BLaER1 (cell line): ENCODE results near the gene CRISPLD2.

Source experiments
- H3K27ac ChIP-seq: shearing (Covaris generic); formaldehyde crosslinking; 2 replicates; pipeline ENCODE4 v1.8.1; 2022
- H3K27me3 ChIP-seq: shearing (Covaris generic); formaldehyde crosslinking; 2 replicates; pipeline ENCODE4 v1.8.1; 2022
- H3K36me3 ChIP-seq: shearing (Covaris generic); formaldehyde crosslinking; 2 replicates; pipeline ENCODE4 v1.8.1; 2022
- H3K4me1 ChIP-seq: shearing (Covaris generic); formaldehyde crosslinking; 2 replicates; pipeline ENCODE4 v1.8.1; 2022
- H3K4me2 ChIP-seq: shearing (Covaris generic); formaldehyde crosslinking; 2 replicates; pipeline ENCODE4 v1.8.1; 2022
- H3K4me3 ChIP-seq: shearing (Covaris generic); formaldehyde crosslinking; 2 replicates; pipeline ENCODE4 v1.8.1; 2022
- H3K9ac ChIP-seq: shearing (Covaris generic); formaldehyde crosslinking; 2 replicates; pipeline ENCODE4 v1.8.1; 2022
- H3K9me3 ChIP-seq: shearing (Covaris generic); formaldehyde crosslinking; 2 replicates; pipeline ENCODE4 v1.8.1; 2022
- H4K20me1 ChIP-seq: shearing (Covaris generic); formaldehyde crosslinking; 2 replicates; pipeline ENCODE4 v1.8.1; 2022
- Cebpa-rat ChIP-seq: shearing (Covaris generic); IDR thresholded peaks from 2 replicates; pipeline ENCODE4 v1.8.1; 2022

The CRISPLD2 gene

DNA sequence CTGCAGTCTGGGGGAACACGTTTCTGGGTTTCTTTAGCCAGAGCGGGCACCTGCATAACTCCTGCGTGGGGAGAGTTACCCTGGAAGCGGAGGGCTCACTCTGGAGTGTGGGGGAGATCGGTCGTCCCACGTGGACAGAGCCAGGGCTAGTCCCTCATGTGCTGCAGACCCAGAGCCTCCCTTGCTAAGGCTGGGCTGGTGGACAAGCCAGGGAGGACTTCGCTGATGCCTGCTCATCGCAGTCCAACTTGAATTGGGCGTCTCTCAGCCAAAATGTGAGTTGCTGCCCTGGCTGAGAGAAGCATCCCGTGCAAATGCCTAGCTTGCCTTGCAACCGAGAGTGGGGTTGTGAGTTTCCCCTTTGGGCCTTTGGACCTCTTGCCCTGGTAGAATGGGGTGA is 986 bp downstream of the CRISPLD2 start:
- no peaks in the 10 kb centered on the region for H3K9me3 ChIP-seq
- no peak for TF ChIP-seq Cebpa-rat
- H3K4me2 ChIP-seq = peak overlapping the region; percentile 82
- H3K4me3 ChIP-seq = no peak overlapping the region
- H4K20me1 ChIP-seq = peaks cover 11% of the 10 kb centered on the region; the same call in 1 of the 2 replicates
- no peak overlapping the region for H3K27ac ChIP-seq
- peaks cover 16% of the 10 kb centered on the region for H3K27me3 ChIP-seq
- no peaks in the 10 kb centered on the region for H3K36me3 ChIP-seq
- H3K9ac ChIP-seq = no peak overlapping the region
- H3K4me1 ChIP-seq = peaks cover 22% of the 10 kb centered on the region

- Histone ChIP-seq H3K36me3 (no peaks in the 10 kb centered on the region), H3K27ac (no peak overlapping the region), H3K4me2 (no peak overlapping the region), H3K4me1 (peaks cover 22% of the 10 kb centered on the region), H3K9ac (no peak overlapping the region), H3K4me3 (no peak overlapping the region), H3K27me3 (peaks cover 16% of the 10 kb centered on the region), H3K9me3 (no peaks in the 10 kb centered on the region), H4K20me1 (peaks cover 11% of the 10 kb centered on the region; the same call in 1 of the 2 replicates)
- no peak for TF ChIP-seq Cebpa-rat
Measured at GRCh38 chr16:84821179-84821578, 1.4 kb downstream of the CRISPLD2 start.

GRCh38 chr16:84821728-84822689 is 2.2 kb downstream of the CRISPLD2 start:
- no peak overlapping the region for H3K4me3 ChIP-seq
- no peaks in the 10 kb centered on the region for H3K36me3 ChIP-seq
- peaks cover 16% of the 10 kb centered on the region for H3K27me3 ChIP-seq
- H3K4me2 ChIP-seq = peak overlapping the region; percentile 41
- peaks cover 23% of the 10 kb centered on the region for H3K4me1 ChIP-seq
- H4K20me1 ChIP-seq = peaks cover 11% of the 10 kb centered on the region; the same call in 1 of the 2 replicates
- no peaks in the 10 kb centered on the region for H3K9me3 ChIP-seq
- H3K27ac ChIP-seq = no peak overlapping the region
- H3K9ac ChIP-seq = no peak overlapping the region
- no peak for TF ChIP-seq Cebpa-rat

DNA sequence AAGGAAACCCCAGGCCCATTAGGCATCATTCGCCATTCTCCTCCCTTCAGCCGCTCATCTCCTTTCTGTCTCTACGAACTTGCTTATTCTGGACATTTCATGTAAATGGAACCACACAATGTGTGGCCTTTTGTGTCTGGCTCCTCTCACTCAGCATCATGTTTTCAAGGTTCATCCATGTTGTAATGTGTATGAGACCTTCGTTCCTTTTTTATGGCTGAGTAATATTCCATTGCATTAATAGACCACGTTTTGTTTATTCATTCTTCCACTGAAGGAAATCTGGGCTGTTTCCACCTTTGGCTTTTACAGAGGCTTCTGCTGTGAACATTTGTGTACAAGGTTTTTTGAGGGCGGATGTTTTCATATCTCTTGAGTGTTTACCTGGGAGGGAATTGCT is 3.2 kb downstream of the CRISPLD2 start:
- no peaks in the 10 kb centered on the region for H3K9me3 ChIP-seq
- H3K4me2 ChIP-seq = peak overlapping the region; percentile 41
- H3K27ac ChIP-seq = no peak overlapping the region
- H3K9ac ChIP-seq = no peak overlapping the region
- H3K4me1 ChIP-seq = peaks cover 32% of the 10 kb centered on the region
- H3K36me3 ChIP-seq = no peaks in the 10 kb centered on the region
- no peak for TF ChIP-seq Cebpa-rat
- peaks cover 16% of the 10 kb centered on the region for H3K27me3 ChIP-seq
- H4K20me1 ChIP-seq = peaks cover 11% of the 10 kb centered on the region; the same call in 1 of the 2 replicates
- no peak overlapping the region for H3K4me3 ChIP-seq

DNA sequence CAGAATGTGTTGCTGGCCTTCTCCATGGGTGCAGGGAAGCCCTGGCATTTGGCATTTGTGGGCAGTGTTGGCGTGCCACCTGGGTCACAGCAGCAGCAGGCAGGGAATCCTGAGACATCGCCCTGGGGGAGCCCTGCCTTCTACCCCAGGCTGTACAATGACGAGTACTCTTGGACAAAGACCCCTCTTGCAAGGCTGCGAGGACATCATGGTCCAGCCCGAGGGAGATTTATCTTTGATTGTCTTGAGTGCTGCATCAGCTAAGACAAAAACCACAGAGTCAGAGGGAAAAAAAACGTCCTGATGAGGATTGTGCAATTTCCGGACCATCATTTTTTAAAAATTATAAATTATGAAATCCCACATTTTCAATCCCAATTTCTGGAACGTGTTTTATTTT is 3.7 kb downstream of the CRISPLD2 start:
- H3K9ac ChIP-seq = no peak overlapping the region
- TF ChIP-seq Cebpa-rat = no peak
- H3K4me3 ChIP-seq = no peak overlapping the region
- H3K4me1 ChIP-seq = peaks cover 32% of the 10 kb centered on the region
- no peak overlapping the region for H3K27ac ChIP-seq
- peaks cover 11% of the 10 kb centered on the region; the same call in 1 of the 2 replicates for H4K20me1 ChIP-seq
- H3K36me3 ChIP-seq = no peaks in the 10 kb centered on the region
- no peaks in the 10 kb centered on the region for H3K9me3 ChIP-seq
- no peak overlapping the region for H3K4me2 ChIP-seq
- H3K27me3 ChIP-seq = peaks cover 16% of the 10 kb centered on the region

DNA sequence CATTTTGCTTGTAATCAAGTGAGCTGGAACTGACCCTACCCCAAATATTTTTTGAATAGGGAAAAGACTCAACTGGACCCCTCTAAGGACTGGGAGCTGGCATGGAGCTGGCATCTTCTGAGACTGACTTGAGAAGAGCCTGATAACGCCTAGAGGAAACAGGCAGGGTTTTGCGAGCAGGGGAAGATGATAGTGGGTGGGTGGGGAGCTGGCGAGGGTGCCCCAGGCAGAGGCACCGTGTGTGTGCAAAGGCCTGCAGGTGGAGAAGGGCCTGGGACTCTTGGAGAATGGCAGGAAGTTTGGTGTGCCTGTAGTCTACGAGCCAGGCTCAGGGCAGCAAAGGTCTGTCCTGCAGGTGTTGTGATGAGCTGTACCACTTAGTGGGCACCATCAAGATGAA is 4.1 kb downstream of the CRISPLD2 start:
- Histone ChIP-seq H3K4me2 (no peak overlapping the region), H3K4me1 (peaks cover 32% of the 10 kb centered on the region), H3K36me3 (no peaks in the 10 kb centered on the region), H3K9ac (no peak overlapping the region), H3K4me3 (no peak overlapping the region), H4K20me1 (peaks cover 11% of the 10 kb centered on the region; the same call in 1 of the 2 replicates), H3K27ac (no peak overlapping the region), H3K9me3 (no peaks in the 10 kb centered on the region), H3K27me3 (peaks cover 16% of the 10 kb centered on the region)
- no peak for TF ChIP-seq Cebpa-rat

DNA sequence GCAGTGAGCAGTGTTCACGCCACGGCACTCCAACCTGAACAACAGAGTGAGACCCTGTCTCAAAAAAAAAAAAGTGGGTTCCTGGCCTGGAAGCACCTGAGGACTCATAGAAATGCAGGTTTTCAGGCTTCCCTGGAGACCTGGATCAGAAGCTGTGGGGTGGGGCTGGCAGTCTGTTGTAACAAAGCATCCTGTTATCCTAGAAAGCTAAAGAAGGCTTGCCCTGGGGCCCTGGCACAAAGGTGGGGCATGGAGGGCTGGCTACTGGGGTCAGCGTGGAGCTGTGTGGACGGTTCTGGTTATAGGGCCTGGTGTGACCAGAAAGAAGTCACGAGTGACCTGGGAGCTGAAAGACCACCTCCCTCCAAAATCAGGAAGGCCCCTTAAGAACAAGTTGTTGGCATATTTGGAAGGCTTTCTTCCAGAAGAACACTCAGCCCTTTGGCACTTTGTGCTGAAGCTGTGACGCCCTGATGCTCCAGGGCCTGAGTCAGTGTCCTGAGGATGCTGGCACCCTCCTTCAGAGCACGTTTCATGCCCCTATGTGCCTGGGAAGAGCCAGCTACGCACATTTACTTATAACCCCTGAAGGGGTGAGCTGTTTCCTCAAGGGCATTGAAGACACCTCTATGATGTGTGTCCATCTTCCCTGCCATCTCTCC is 6.2 kb downstream of the CRISPLD2 start:
- H3K4me1 ChIP-seq = peaks cover 23% of the 10 kb centered on the region
- no peak overlapping the region for H3K4me2 ChIP-seq
- no peaks in the 10 kb centered on the region for H3K36me3 ChIP-seq
- H4K20me1 ChIP-seq = no peaks in the 10 kb centered on the region
- no peak overlapping the region for H3K4me3 ChIP-seq
- no peak for TF ChIP-seq Cebpa-rat
- H3K9ac ChIP-seq = no peak overlapping the region
- no peak overlapping the region for H3K27ac ChIP-seq
- peaks cover 4% of the 10 kb centered on the region for H3K27me3 ChIP-seq
- no peaks in the 10 kb centered on the region for H3K9me3 ChIP-seq

DNA sequence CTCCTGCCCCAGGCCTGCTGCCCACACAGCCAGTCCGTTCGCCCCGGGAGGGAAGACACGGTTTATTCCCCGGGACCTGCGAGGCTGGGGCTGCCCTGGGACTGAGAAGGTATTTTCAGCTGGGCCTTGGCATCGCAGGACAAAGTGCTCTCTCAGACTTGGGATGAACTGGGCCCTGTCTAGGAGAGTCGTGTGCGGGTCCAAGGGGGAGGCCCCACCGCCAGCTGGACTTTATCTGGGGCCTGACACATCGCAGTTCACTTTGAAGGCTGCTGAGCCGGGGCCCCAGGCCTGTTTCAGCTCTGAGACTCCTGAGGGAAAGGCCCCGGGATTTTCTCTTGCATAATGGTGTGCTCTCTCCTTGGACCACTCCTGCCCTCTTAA is 6.8 kb downstream of the CRISPLD2 start:
- no peaks in the 10 kb centered on the region for H3K36me3 ChIP-seq
- H3K4me3 ChIP-seq = no peak overlapping the region
- H4K20me1 ChIP-seq = no peaks in the 10 kb centered on the region
- no peaks in the 10 kb centered on the region for H3K9me3 ChIP-seq
- H3K27ac ChIP-seq = no peak overlapping the region
- peaks cover 23% of the 10 kb centered on the region for H3K4me1 ChIP-seq
- no peak overlapping the region for H3K9ac ChIP-seq
- H3K4me2 ChIP-seq = no peak overlapping the region
- no peaks in the 10 kb centered on the region for H3K27me3 ChIP-seq
- no peak for TF ChIP-seq Cebpa-rat

- H3K36me3 ChIP-seq = no peaks in the 10 kb centered on the region
- peak overlapping the region; percentile 45 for H3K4me2 ChIP-seq
- no peaks in the 10 kb centered on the region for H4K20me1 ChIP-seq
- H3K27ac ChIP-seq = no peak overlapping the region
- no peak for TF ChIP-seq Cebpa-rat
- H3K4me1 ChIP-seq = peaks cover 19% of the 10 kb centered on the region
- H3K9me3 ChIP-seq = no peaks in the 10 kb centered on the region
- no peak overlapping the region for H3K4me3 ChIP-seq
- no peak overlapping the region for H3K9ac ChIP-seq
- no peaks in the 10 kb centered on the region for H3K27me3 ChIP-seq
Measured at GRCh38 chr16:84827131-84827574, 7.4 kb downstream of the CRISPLD2 start.

GRCh38 chr16:84827897-84828296 is 8.1 kb downstream of the CRISPLD2 start:
- no peak for TF ChIP-seq Cebpa-rat

More at GRCh38 chr16:84827897-84828296, 8.1 kb downstream of the CRISPLD2 start:
- H3K9me3 ChIP-seq = no peaks in the 10 kb centered on the region
- no peak overlapping the region for H3K27ac ChIP-seq
- H3K9ac ChIP-seq = no peak overlapping the region
- H3K4me2 ChIP-seq = no peak overlapping the region
- peaks cover 12% of the 10 kb centered on the region for H3K4me1 ChIP-seq
- H4K20me1 ChIP-seq = no peaks in the 10 kb centered on the region
- no peak overlapping the region for H3K4me3 ChIP-seq
- no peaks in the 10 kb centered on the region for H3K36me3 ChIP-seq
- H3K27me3 ChIP-seq = no peaks in the 10 kb centered on the region
